ENCODE measurements around the gene HMGN3.

The HMGN3 gene

DNA sequence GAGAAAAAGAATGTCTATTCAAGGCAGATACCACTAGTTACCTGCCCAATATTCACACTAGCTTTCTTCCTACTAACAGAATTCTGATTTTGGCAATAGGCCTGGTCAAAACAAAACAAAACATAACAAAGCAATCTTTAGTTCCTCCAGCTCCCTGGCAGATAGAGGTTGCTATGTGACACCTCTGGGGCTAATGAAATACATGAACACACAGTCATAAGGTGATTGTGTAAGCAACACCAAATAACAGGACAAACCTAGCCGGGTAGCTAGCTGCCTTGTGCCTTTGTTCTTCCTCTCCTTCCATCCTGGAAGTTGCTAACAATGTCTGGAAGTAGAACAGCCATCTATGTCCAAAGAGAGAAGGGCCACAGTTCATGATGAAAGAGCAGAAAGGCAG is 6.0 kb upstream of the HMGN3 start:
- TF ChIP-seq ARNTL (CRISPR knock-in tag; IDR thresholded peaks at IDR 0.05; ENCODE audit: borderline replicate concordance, low read depth) (no peak), ZNF8 (CRISPR knock-in tag; IDR thresholded peaks at IDR 0.05) (no peak), ZNF70 (CRISPR knock-in tag; IDR thresholded peaks at IDR 0.05) (no peak), PPARA (CRISPR knock-in tag; IDR thresholded peaks at IDR 0.05; ENCODE audit: borderline replicate concordance) (no peak), TCF4 (CRISPR knock-in tag; IDR thresholded peaks at IDR 0.05; ENCODE audit: borderline replicate concordance) (no peak), OSR1 (CRISPR knock-in tag; IDR thresholded peaks at IDR 0.05) (no peak), GLIS3 (CRISPR knock-in tag; IDR thresholded peaks at IDR 0.05) (no peak), ZFP3 (CRISPR knock-in tag; IDR thresholded peaks at IDR 0.05) (no peak), ISL1 (CRISPR knock-in tag; IDR thresholded peaks at IDR 0.05) (no peak), RARB (CRISPR knock-in tag; IDR thresholded peaks at IDR 0.05) (no peak), SNAI2 (CRISPR knock-in tag; IDR thresholded peaks at IDR 0.05) (no peak), ZNF565 (CRISPR knock-in tag; conservative IDR thresholded peaks at IDR 0.05; ENCODE audit: low read depth) (no peak), BACH2 (CRISPR knock-in tag; IDR thresholded peaks at IDR 0.05; ENCODE audit: borderline replicate concordance) (no peak), ESRRG (CRISPR knock-in tag; IDR thresholded peaks at IDR 0.05) (no peak)
- TF ChIP-seq, protein P1, sequence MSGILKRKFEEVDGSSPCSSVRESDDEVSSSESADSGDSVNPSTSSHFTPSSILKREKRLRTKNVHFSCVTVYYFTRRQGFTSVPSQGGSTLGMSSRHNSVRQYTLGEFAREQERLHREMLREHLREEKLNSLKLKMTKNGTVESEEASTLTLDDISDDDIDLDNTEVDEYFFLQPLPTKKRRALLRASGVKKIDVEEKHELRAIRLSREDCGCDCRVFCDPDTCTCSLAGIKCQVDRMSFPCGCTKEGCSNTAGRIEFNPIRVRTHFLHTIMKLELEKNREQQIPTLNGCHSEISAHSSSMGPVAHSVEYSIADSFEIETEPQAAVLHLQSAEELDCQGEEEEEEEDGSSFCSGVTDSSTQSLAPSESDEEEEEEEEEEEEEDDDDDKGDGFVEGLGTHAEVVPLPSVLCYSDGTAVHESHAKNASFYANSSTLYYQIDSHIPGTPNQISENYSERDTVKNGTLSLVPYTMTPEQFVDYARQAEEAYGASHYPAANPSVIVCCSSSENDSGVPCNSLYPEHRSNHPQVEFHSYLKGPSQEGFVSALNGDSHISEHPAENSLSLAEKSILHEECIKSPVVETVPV (CRISPR knock-in tag; IDR thresholded peaks at IDR 0.05) = no peak
- TF ChIP-seq, protein P2, sequence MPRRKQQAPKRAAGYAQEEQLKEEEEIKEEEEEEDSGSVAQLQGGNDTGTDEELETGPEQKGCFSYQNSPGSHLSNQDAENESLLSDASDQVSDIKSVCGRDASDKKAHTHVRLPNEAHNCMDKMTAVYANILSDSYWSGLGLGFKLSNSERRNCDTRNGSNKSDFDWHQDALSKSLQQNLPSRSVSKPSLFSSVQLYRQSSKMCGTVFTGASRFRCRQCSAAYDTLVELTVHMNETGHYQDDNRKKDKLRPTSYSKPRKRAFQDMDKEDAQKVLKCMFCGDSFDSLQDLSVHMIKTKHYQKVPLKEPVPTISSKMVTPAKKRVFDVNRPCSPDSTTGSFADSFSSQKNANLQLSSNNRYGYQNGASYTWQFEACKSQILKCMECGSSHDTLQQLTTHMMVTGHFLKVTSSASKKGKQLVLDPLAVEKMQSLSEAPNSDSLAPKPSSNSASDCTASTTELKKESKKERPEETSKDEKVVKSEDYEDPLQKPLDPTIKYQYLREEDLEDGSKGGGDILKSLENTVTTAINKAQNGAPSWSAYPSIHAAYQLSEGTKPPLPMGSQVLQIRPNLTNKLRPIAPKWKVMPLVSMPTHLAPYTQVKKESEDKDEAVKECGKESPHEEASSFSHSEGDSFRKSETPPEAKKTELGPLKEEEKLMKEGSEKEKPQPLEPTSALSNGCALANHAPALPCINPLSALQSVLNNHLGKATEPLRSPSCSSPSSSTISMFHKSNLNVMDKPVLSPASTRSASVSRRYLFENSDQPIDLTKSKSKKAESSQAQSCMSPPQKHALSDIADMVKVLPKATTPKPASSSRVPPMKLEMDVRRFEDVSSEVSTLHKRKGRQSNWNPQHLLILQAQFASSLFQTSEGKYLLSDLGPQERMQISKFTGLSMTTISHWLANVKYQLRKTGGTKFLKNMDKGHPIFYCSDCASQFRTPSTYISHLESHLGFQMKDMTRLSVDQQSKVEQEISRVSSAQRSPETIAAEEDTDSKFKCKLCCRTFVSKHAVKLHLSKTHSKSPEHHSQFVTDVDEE (CRISPR knock-in tag; IDR thresholded peaks at IDR 0.05) = no peak
- TF ChIP-seq, protein P3, sequence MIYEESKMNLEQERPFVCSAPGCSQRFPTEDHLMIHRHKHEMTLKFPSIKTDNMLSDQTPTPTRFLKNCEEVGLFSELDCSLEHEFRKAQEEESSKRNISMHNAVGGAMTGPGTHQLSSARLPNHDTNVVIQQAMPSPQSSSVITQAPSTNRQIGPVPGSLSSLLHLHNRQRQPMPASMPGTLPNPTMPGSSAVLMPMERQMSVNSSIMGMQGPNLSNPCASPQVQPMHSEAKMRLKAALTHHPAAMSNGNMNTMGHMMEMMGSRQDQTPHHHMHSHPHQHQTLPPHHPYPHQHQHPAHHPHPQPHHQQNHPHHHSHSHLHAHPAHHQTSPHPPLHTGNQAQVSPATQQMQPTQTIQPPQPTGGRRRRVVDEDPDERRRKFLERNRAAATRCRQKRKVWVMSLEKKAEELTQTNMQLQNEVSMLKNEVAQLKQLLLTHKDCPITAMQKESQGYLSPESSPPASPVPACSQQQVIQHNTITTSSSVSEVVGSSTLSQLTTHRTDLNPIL (CRISPR knock-in tag; IDR thresholded peaks at IDR 0.05; ENCODE audit: low read depth) = no peak
- TF ChIP-seq, protein P4, sequence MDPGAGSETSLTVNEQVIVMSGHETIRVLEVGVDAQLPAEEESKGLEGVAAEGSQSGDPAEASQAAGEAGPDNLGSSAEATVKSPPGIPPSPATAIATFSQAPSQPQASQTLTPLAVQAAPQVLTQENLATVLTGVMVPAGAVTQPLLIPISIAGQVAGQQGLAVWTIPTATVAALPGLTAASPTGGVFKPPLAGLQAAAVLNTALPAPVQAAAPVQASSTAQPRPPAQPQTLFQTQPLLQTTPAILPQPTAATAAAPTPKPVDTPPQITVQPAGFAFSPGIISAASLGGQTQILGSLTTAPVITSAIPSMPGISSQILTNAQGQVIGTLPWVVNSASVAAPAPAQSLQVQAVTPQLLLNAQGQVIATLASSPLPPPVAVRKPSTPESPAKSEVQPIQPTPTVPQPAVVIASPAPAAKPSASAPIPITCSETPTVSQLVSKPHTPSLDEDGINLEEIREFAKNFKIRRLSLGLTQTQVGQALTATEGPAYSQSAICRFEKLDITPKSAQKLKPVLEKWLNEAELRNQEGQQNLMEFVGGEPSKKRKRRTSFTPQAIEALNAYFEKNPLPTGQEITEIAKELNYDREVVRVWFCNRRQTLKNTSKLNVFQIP (CRISPR knock-in tag; IDR thresholded peaks at IDR 0.05; ENCODE audit: borderline replicate concordance, low read depth) = no peak
- TF ChIP-seq, protein P5, sequence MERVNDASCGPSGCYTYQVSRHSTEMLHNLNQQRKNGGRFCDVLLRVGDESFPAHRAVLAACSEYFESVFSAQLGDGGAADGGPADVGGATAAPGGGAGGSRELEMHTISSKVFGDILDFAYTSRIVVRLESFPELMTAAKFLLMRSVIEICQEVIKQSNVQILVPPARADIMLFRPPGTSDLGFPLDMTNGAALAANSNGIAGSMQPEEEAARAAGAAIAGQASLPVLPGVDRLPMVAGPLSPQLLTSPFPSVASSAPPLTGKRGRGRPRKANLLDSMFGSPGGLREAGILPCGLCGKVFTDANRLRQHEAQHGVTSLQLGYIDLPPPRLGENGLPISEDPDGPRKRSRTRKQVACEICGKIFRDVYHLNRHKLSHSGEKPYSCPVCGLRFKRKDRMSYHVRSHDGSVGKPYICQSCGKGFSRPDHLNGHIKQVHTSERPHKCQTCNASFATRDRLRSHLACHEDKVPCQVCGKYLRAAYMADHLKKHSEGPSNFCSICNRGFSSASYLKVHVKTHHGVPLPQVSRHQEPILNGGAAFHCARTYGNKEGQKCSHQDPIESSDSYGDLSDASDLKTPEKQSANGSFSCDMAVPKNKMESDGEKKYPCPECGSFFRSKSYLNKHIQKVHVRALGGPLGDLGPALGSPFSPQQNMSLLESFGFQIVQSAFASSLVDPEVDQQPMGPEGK (CRISPR knock-in tag; IDR thresholded peaks at IDR 0.05; ENCODE audit: borderline replicate concordance) = no peak
- no peak for ATAC-seq

DNA sequence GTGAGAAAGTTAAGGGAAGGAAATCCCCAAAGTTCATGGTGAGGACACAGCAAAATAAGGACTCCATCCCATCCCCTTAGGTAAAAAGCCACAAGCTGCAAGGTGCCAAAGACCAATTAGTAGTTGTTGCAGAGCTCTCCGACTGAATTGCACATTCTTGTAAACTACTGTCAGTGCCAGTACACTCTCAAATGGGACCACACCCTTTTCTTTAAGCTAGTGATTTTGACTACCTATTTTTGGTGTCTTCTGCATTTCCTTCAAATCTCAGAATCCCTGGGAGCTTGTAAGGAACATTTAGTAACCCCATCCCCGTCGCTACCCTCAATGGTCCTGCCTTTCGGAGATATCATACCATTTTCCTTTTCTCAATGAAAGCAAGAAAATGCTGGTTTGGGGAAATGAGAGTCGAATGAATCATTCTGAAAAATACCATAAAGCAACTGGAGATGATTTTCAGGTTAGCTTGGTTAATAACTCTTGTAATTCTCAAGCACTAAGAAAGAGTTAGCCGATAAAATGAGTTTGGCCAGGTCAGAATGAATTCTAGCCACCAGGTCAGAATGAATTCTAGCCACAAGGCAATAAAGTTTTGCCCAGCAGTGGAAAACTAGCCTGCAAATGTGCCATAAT is 5.2 kb upstream of the HMGN3 start:
- no peak for TF ChIP-seq RARB (CRISPR knock-in tag; IDR thresholded peaks at IDR 0.05)
- TF ChIP-seq CSDC2 (CRISPR knock-in tag; IDR thresholded peaks at IDR 0.05) = no peak
- TF ChIP-seq, protein P1 (CRISPR knock-in tag; IDR thresholded peaks at IDR 0.05) = no peak
- no peak for TF ChIP-seq TOX (CRISPR knock-in tag; IDR thresholded peaks at IDR 0.05; ENCODE audit: borderline replicate concordance)
- no peak for TF ChIP-seq ZFP3 (CRISPR knock-in tag; IDR thresholded peaks at IDR 0.05)
- TF ChIP-seq SNAI2 (CRISPR knock-in tag; IDR thresholded peaks at IDR 0.05) = no peak
- no peak for TF ChIP-seq ZNF70 (CRISPR knock-in tag; IDR thresholded peaks at IDR 0.05)
- TF ChIP-seq ZFP30 (CRISPR knock-in tag; IDR thresholded peaks at IDR 0.05) = no peak
- TF ChIP-seq, protein P2 (CRISPR knock-in tag; IDR thresholded peaks at IDR 0.05) = no peak
- TF ChIP-seq, protein P3 (CRISPR knock-in tag; IDR thresholded peaks at IDR 0.05; ENCODE audit: low read depth) = no peak
- TF ChIP-seq GLIS3 (CRISPR knock-in tag; IDR thresholded peaks at IDR 0.05) = no peak
- no peak for ATAC-seq

Measured in SK-N-SH treated with all-trans-retinoic acid at 6 μM for 48 hours (cell line).